ENCODE measurements around the gene EMD.
"Not testable (repeated sequence)": the region's sequence is repeated elsewhere in the genome, so short reads cannot be mapped to it uniquely, and the experiment has no call there.

Gene EMD

GRCh38 chrX:154378799-154379568 lies at the start of gene EMD:
Gene EMD, plus strand, starts transcription at chrX:154379295. Its CDS starts 190 bp downstream, at chrX:154379485.
- DNase-seq = peak; percentile 94

GRCh38 chrX:154332561-154332960 lies 46.5 kb upstream of the EMD start:
- DNase-seq = no peak

GRCh38 chrX:154333116-154333515 lies 46.0 kb upstream of the EMD start:
- DNase-seq = no peak

- no peak for DNase-seq
These were observed 45.2 kb upstream of the EMD start for GRCh38 chrX:154333837-154334271.

GRCh38 chrX:154334496-154334895 lies 44.6 kb upstream of the EMD start:
- no peak for DNase-seq

DNA sequence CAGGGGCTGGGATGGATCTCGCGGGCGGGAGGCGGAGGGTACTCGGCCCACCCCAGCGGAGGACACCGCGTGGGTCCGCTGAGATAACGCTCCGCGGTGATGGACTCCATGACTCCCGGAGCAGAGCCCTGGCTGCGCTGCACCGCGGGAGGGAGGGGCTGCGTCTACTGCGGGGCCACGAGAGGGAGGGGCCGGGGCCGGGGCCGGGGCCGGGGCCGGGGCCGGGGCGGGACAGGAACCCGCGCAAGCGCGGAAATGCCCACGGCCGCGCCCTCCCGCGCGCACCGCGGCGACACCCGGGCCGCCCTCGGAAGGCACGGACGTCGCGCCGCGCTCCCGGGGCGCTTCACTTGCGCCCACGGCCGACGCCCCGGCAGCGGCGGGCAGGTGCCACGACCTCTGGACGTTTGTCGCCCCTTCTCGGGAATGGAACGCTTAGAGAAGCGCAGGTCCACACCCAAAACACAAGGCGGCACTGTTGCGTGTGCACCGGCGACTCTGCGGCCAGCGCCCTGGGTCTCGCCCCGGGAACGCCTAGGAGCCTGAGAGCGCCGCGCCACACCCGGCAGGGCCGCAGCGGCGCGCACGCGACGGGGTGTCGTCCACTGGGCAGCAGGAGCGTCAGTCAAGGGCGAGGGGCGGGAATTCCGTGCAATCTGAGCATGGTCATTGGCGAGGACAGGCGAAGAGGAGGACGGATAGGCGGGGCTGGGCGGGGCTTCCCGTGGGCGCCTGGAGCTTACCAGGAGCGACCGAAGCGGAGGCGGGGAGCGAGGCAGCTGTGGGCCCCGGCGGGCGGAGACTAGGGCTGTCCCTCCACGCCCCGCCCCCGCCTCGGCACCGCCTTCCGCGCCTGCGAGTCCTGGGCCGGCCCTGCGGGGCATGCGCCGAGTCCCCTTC lies 37.4 kb upstream of the EMD start:
- not testable (repeated sequence) for DNase-seq

DNA sequence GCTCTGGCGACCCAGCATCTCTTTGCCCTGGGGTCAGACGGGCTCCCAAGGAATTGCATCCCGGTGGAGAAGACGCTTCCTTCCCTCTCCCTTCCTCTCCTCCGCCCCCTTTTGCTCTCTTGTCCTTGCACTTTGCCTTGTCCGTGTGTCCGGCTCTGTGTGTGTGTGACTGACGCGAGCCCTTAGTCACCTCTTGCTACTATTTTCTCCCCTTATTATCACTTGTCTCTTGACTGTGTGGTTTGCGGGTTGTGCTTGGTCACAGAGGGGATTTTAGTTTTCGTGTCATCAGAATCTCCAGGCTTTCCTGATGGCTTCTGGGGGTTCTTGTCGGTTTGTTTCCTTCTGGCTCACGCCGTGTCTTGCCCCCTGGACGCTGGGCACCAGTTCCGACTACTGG lies 36.0 kb upstream of the EMD start:
- DNase-seq = not testable (repeated sequence)

DNA sequence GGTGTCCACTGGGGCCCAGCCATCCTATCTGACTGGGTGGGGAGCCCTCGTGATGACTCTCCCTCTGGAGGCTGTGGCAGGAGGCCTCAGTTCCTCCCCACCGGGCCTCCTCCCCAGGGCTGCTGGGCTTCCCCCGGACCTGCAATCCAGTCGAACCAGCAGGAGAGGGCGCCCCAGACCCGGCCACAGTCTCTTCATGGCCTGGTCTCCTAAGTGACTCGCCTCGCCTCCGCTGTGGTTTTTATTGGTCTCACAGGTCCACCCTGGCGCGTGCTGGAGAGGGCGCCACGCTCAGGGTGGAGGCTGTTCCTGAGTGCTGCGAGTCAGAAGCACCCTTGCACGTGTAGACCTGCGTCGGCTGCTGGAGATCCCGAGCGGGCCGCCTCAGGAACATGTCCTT lies 35.5 kb upstream of the EMD start:
- not testable (repeated sequence) for DNase-seq

GRCh38 chrX:154348114-154348531 lies 31.0 kb upstream of the EMD start:
- DNase-seq = no peak

DNA sequence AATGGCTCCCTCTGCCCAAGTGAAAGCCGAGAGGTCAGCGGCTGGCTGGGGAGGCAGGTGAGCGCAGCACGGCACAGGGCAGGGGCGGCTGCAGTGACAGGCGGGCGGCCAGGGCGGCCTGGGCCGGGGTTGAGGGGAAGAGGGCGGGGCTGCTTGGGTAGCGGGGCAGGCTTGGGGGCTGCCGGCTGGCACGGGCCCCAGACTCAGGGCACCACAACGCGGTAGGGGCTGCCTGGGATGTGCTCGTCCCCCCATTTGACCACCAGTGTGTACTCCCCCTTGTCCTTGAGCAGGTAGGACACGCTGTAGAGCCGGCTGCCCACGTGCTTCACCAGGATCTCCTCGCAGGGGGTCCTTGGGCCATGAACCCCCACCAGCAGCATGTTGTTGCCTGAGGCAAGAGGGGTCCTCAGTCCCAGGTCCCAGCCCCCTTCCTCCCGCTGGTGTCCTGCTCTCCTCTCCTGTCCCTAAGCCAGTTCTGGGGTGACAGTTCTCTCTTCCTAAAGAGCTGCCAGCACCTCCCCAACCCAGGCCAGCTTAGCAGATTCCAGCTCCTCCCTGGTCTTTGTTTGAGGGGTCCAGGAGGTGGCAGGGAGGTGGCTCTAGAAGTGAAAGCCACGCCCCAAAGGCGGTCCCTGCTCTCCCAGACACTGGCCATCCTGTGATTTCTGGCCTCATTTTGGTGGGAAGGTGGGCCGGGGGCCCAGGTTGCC lies 30.3 kb upstream of the EMD start:
- no peak for DNase-seq

GRCh38 chrX:154349359-154349935 lies 29.6 kb upstream of the EMD start:
- DNase-seq = no peak

DNA sequence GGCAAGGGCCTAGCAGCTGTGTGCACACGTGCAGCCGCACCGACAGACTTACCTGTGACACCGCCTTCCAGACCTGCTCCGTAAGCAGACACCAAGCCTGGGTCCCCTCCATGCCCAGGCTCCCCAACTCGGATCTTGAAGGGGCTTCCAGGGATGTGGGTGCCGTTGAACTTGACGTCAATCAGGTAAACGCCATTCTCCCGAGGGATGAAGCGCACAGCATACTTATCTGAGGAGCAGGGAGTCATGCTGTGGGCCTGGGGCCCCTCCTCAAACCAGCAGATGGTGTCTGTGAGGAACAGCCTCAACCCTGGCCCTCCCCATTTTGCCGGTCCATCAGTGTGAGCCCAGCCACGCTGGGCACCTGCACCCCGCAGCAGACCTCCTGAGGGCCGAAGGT lies 29.1 kb upstream of the EMD start:
- DNase-seq = no peak

GRCh38 chrX:154350429-154351182 lies 28.5 kb upstream of the EMD start:
- DNase-seq = no peak

GRCh38 chrX:154351183-154352011 lies 27.7 kb upstream of the EMD start:
- no peak for DNase-seq

GRCh38 chrX:154352012-154352401 lies 27.1 kb upstream of the EMD start:
- no peak for DNase-seq

DNA sequence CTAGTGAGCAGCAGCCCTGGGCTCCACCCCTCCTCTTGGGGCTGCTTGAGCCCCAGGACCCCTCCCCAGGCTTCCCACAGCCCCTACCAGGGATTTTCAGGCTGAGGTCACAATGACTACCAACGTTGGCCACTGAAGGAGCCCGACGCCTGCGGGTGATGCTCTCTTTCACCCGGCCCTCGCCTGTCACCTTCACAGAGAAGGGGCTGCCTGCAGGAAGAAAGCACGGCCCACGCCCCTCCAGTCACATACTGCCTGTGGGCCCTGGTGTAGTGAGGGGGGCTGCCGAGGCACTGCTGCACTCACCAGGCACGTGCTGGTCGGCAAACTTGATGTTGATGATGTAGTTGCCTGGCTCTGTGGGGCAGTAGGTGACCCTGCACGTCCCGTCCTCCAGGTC lies 26.6 kb upstream of the EMD start:
- DNase-seq = no peak

DNA sequence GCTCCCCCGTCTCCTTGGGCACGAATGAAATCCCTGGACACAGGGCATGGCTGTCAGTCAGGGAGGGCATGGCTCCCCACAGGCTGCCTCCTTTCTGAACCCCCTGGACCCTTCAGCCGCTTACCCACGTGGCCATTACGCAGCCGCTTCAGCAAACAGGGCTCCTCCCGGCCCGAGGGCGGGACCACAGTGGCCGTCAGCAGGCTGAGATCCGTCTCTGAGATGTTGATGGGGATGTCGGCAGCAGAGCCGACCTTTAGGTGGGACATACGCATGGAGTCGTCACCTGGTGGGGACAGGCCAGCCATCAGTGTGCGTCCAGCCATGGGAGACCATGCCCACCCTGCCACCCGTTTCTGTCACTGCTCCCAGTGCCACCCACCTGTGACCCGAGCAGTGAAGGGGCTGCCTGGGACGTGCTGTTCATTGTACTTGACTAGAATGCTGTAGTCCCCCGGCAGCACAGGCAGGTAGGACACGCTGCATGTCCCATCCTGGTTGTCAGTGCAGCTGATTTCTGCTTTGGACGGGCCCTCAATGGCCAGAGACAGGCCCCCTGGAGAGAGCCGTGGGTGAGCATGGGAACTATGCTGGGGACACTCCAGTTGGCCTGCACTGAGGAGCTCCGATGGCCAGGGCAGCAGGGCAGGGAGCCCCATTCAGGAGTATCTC lies 25.8 kb upstream of the EMD start:
- DNase-seq = no peak

DNA sequence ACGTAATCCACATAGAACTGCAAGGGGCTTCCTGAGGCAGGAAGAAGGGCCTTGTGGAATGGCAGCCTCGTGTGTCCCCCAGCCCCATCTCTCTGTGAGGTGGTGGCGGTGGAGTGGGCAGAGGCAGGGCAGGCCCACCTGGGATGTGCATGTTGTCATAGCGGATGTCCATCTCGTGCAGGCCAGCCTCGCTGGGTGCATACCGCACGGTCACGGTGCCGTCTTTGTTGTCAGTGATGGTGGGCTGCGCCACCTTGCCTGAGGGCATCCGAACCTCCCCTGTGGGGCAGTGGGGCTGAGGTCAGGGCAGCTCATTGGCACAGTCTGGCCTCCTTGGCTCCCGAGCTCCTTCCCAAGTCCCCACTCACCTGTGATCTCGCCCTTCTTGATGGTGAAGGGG lies 25.1 kb upstream of the EMD start:
- no peak for DNase-seq

GRCh38 chrX:154354516-154354915 lies 24.6 kb upstream of the EMD start:
- DNase-seq = no peak

GRCh38 chrX:154355094-154355775 lies 23.9 kb upstream of the EMD start:
- DNase-seq = no peak

Measured in NCI-H1417 treated with DMSO at 0.1 percent for 48 hours (cell line).